ENCODE data around the gene LPIN2. TPM values are rescaled to one million over a fixed set of nuclear protein-coding genes. Genes with fewer than 3 reads are reported as not detected.

LPIN2 gene
- polyA plus RNA-seq (2011; rRNA removed): 27.3 and 29.1 TPM in 2 replicates
- 20.1 and 27.1 TPM in 2 replicates for polyA minus RNA-seq (2011; rRNA and poly(A)+ RNA removed)

GRCh38 chr18:3013024-3013804, at the start of gene LPIN2:
LPIN2 (minus strand) TSS chr18:3013144; CDS start chr18:2960840, 52,304 bp downstream.
- TF ChIP-seq CTCF (IDR thresholded peaks at IDR 0.05; ENCODE audit: insufficient read depth, low read depth, low read length): no peak
- ChIA-PET POLR2A (interaction anchor here (0.5 kb wide), 1 partner anchor 138 kb away, joined by 4 read pairs; no protein-coding TSS in a partner anchor), CTCF (no interaction called here)
- peak within 1 kb of the TSS; percentile 73 for H3K4me3 ChIP-seq (ENCODE audit: low read depth, low read length)
- no peaks in the 10 kb centered on the region for H3K36me3 ChIP-seq (ENCODE audit: control insufficient read depth, insufficient read depth, low read length)
- peak; percentile 76 for DNase-seq (ENCODE audit: low read depth)
- no peaks in the 10 kb centered on the region for H3K27me3 ChIP-seq (ENCODE audit: control insufficient read depth, insufficient read depth, low read length)

GRCh38 chr18:3061581-3062312, 48.8 kb upstream of the LPIN2 start:
- ChIA-PET POLR2A (no interaction called here), CTCF (interaction anchor here (0.7 to 5.6 kb wide), 21 partner anchors 8 to 137 kb away, joined by 3 to 47 read pairs (median 6); no protein-coding TSS in a partner anchor)
- H3K36me3 ChIP-seq (ENCODE audit: control insufficient read depth, insufficient read depth, low read length): no peaks in the 10 kb centered on the region
- H3K27me3 ChIP-seq (ENCODE audit: control insufficient read depth, insufficient read depth, low read length): no peaks in the 10 kb centered on the region
- no peak for TF ChIP-seq CTCF (IDR thresholded peaks at IDR 0.05; ENCODE audit: insufficient read depth, low read depth, low read length)
- no peak overlapping the region for H3K4me3 ChIP-seq (ENCODE audit: low read depth, low read length)
- DNase-seq (ENCODE audit: low read depth): no peak

- TF ChIP-seq CTCF (IDR thresholded peaks at IDR 0.05; ENCODE audit: insufficient read depth, low read depth, low read length): no peak
- H3K36me3 ChIP-seq (ENCODE audit: control insufficient read depth, insufficient read depth, low read length): no peaks in the 10 kb centered on the region
- no peak for DNase-seq (ENCODE audit: low read depth)
- H3K27me3 ChIP-seq (ENCODE audit: control insufficient read depth, insufficient read depth, low read length): no peaks in the 10 kb centered on the region
- POLR2A ChIA-PET: no interaction called here
- H3K4me3 ChIP-seq (ENCODE audit: low read depth, low read length): no peak overlapping the region
- CTCF ChIA-PET: interaction anchor here (0.6 to 5.6 kb wide), 6 partner anchors 13 to 128 kb away, joined by 3 to 47 read pairs (median 6); no protein-coding TSS in a partner anchor
Observed at GRCh38 chr18:3060667-3061580, 48.0 kb upstream of the LPIN2 start.

GRCh38 chr18:3059272-3059671, 46.3 kb upstream of the LPIN2 start:
- CTCF ChIA-PET: interaction anchor here (0.6 kb wide), 1 partner anchor 16 kb away, joined by 3 read pairs; no protein-coding TSS in a partner anchor
- TF ChIP-seq CTCF (IDR thresholded peaks at IDR 0.05; ENCODE audit: insufficient read depth, low read depth, low read length): no peak
- no peak overlapping the region for H3K4me3 ChIP-seq (ENCODE audit: low read depth, low read length)
- DNase-seq (ENCODE audit: low read depth): no peak
- POLR2A ChIA-PET: no interaction called here
- H3K36me3 ChIP-seq (ENCODE audit: control insufficient read depth, insufficient read depth, low read length): no peaks in the 10 kb centered on the region
- H3K27me3 ChIP-seq (ENCODE audit: control insufficient read depth, insufficient read depth, low read length): no peaks in the 10 kb centered on the region
